MG63 (cell line): ENCODE results near the gene TMBIM1. TPM values are rescaled to one million over a fixed set of nuclear protein-coding genes. Genes with fewer than 3 reads are reported as not detected.

Experiments
- DNase-seq: peaks from one replicate; pipeline ENCODE4 v3.0.0-alpha.2; 2020
- H3K27me3 ChIP-seq: fragments of 250-450 bp; sonication (Bioruptor Pico); 2 replicates; pipeline ENCODE4 v1.5.1; 2020; ENCODE audit warnings: mild to moderate bottlenecking, moderate library complexity
- H3K36me3 ChIP-seq: fragments of 250-450 bp; sonication (Bioruptor Pico); 2 replicates; pipeline ENCODE4 v1.5.1; 2020; ENCODE audit warnings: mild to moderate bottlenecking, moderate library complexity
- H3K4me3 ChIP-seq: fragments of 250-450 bp; sonication (Bioruptor Pico); 2 replicates; pipeline ENCODE4 v1.5.1; 2020; ENCODE audit warnings: mild to moderate bottlenecking, moderate library complexity
- H3K9me3 ChIP-seq: fragments of 250-450 bp; sonication (Bioruptor Pico); 2 replicates; pipeline ENCODE4 v1.5.1; 2020; ENCODE audit warnings: mild to moderate bottlenecking, moderate library complexity
- total RNA-seq: library from RNA; depleted of rRNA; stranded (reverse); fragments of >200 nt; shearing (Covaris generic); gene quantifications from 2 replicates; pipeline ENCODE4 v1.2.3, GENCODE V29; 2014; ENCODE audit warnings: low replicate concordance

TMBIM1 gene
- total RNA-seq, 1 experiment from 2014 or later, result 125 TPM

GRCh38 chr2:218269900-218270720 lies 22.2 kb downstream of the TMBIM1 start, which contains the start of the genes AAMP and PNKD:
Gene AAMP (minus strand): TSS chr2:218270137. CDS start chr2:218270086, 51 bp downstream.
Gene PNKD (plus strand): TSS chr2:218270519. CDS start chr2:218270536, 17 bp downstream.
- Histone ChIP-seq H3K36me3 (peaks cover 56% of the 10 kb centered on the region), H3K4me3 (peak within 1 kb of the TSS; percentile 72), H3K27me3 (no peaks in the 10 kb centered on the region), H3K9me3 (no peaks in the 10 kb centered on the region)
- DNase-seq, result peak; percentile 98

- Histone ChIP-seq H3K27me3 (no peaks in the 10 kb centered on the region), H3K9me3 (no peaks in the 10 kb centered on the region), H3K36me3 (peaks cover 46% of the 10 kb centered on the region), H3K4me3 (no peak overlapping the region)
- DNase-seq, result no peak
Measured at GRCh38 chr2:218267259-218267658, 25.0 kb downstream of the TMBIM1 start.

- H3K27me3 ChIP-seq, result no peaks in the 10 kb centered on the region
- H3K36me3 ChIP-seq, result peaks cover 39% of the 10 kb centered on the region
- no peak for DNase-seq
- no peak overlapping the region for H3K4me3 ChIP-seq
- H3K9me3 ChIP-seq, result no peaks in the 10 kb centered on the region
Measured at GRCh38 chr2:218266316-218266979, 25.9 kb downstream of the TMBIM1 start.

- no peaks in the 10 kb centered on the region for H3K9me3 ChIP-seq
Measured at GRCh38 chr2:218265626-218266025, 26.7 kb downstream of the TMBIM1 start.

GRCh38 chr2:218264773-218265561 lies 27.3 kb downstream of the TMBIM1 start:
- Histone ChIP-seq H3K9me3 (no peaks in the 10 kb centered on the region), H3K36me3 (peaks cover 39% of the 10 kb centered on the region), H3K4me3 (no peak overlapping the region), H3K27me3 (no peaks in the 10 kb centered on the region)
- no peak for DNase-seq

More at GRCh38 chr2:218265626-218266025, 26.7 kb downstream of the TMBIM1 start:
- Histone ChIP-seq H3K36me3 (peaks cover 39% of the 10 kb centered on the region), H3K27me3 (no peaks in the 10 kb centered on the region), H3K4me3 (no peak overlapping the region)
- DNase-seq, result no peak

GRCh38 chr2:218263817-218264641 lies 28.3 kb downstream of the TMBIM1 start:
- no peak overlapping the region for H3K4me3 ChIP-seq
- no peak for DNase-seq
- no peaks in the 10 kb centered on the region for H3K9me3 ChIP-seq

GRCh38 chr2:218262631-218263586 lies 29.4 kb downstream of the TMBIM1 start:
- Histone ChIP-seq H3K36me3 (peaks cover 30% of the 10 kb centered on the region), H3K4me3 (no peak overlapping the region), H3K27me3 (no peaks in the 10 kb centered on the region), H3K9me3 (no peaks in the 10 kb centered on the region)
- DNase-seq, result no peak

More at GRCh38 chr2:218263817-218264641, 28.3 kb downstream of the TMBIM1 start:
- Histone ChIP-seq H3K36me3 (peaks cover 37% of the 10 kb centered on the region), H3K27me3 (no peaks in the 10 kb centered on the region)

GRCh38 chr2:218262237-218262600 lies 30.1 kb downstream of the TMBIM1 start:
- Histone ChIP-seq H3K4me3 (no peak overlapping the region), H3K9me3 (no peaks in the 10 kb centered on the region), H3K36me3 (peaks cover 25% of the 10 kb centered on the region), H3K27me3 (no peaks in the 10 kb centered on the region)
- DNase-seq, result no peak

- H3K36me3 ChIP-seq, result peaks cover 19% of the 10 kb centered on the region
- no peaks in the 10 kb centered on the region for H3K9me3 ChIP-seq
- no peak overlapping the region for H3K4me3 ChIP-seq
- no peak for DNase-seq
- H3K27me3 ChIP-seq, result no peaks in the 10 kb centered on the region
Measured at GRCh38 chr2:218261423-218262236, 30.7 kb downstream of the TMBIM1 start.

- Histone ChIP-seq H3K27me3 (no peaks in the 10 kb centered on the region), H3K4me3 (no peak within 1 kb of the TSS), H3K9me3 (no peaks in the 10 kb centered on the region), H3K36me3 (peaks cover 14% of the 10 kb centered on the region)
- DNase-seq, result no peak
Measured at GRCh38 chr2:218260742-218261422, 31.4 kb downstream of the TMBIM1 start, which contains the start of gene GPBAR1. Gene GPBAR1 (plus strand): TSS chr2:218261015. CDS start chr2:218262725, 1,710 bp downstream.

GRCh38 chr2:218260166-218260565 lies 32.1 kb downstream of the TMBIM1 start:
- no peak for DNase-seq
- Histone ChIP-seq H3K36me3 (peaks cover 17% of the 10 kb centered on the region), H3K27me3 (no peaks in the 10 kb centered on the region)

GRCh38 chr2:218259099-218259961 lies 33.0 kb downstream of the TMBIM1 start:
- H3K36me3 ChIP-seq, result peaks cover 17% of the 10 kb centered on the region
- no peak for DNase-seq
- no peaks in the 10 kb centered on the region for H3K27me3 ChIP-seq
- H3K9me3 ChIP-seq, result no peaks in the 10 kb centered on the region
- H3K4me3 ChIP-seq, result no peak overlapping the region

More at GRCh38 chr2:218260166-218260565, 32.1 kb downstream of the TMBIM1 start:
- H3K4me3 ChIP-seq, result no peak overlapping the region
- no peaks in the 10 kb centered on the region for H3K9me3 ChIP-seq

- Histone ChIP-seq H3K36me3 (peaks cover 33% of the 10 kb centered on the region), H3K4me3 (no peak overlapping the region), H3K27me3 (no peaks in the 10 kb centered on the region), H3K9me3 (no peaks in the 10 kb centered on the region)
- no peak for DNase-seq
Measured at GRCh38 chr2:218257390-218257981, 34.8 kb downstream of the TMBIM1 start.
